ENCODE measurements around the gene PSIP1. TPM values are rescaled to one million over a fixed set of nuclear protein-coding genes. Genes with fewer than 3 reads are reported as not detected.
"Not testable (repeated sequence)": the region's sequence is repeated elsewhere in the genome, so short reads cannot be mapped to it uniquely, and the experiment has no call there.

Gene PSIP1
- total RNA-seq: 100 to 1,000 TPM in 1 of 2 experiments, 10 to 100 TPM in 1; 92.6 to 126 TPM

- no peaks in the 10 kb centered on the region for H3K27me3 Mint-ChIP-seq
- H3K27ac Mint-ChIP-seq: peak within 1 kb of the TSS; percentile 98
- H3K9me3 Mint-ChIP-seq (ENCODE audit: low read depth): no peaks in the 10 kb centered on the region
- H3K4me1 Mint-ChIP-seq: peaks cover 48% of the 10 kb centered on the region
- CTCF ChIA-PET: interaction anchor here (1.0 to 3.7 kb wide), 9 partner anchors 11 to 96 kb away, joined by 3 to 21 read pairs (median 3); partner anchors contain the start of genes CCDC171 and SNAPC3
- DNase-seq (peak; percentile 94), ATAC-seq (peak; percentile 85)
- H3K36me3 Mint-ChIP-seq: peaks cover 32% of the 10 kb centered on the region
- H3K4me3 Mint-ChIP-seq: peak within 1 kb of the TSS; percentile 91
Observed at GRCh38 chr9:15510789-15511575, at the start of gene PSIP1. Gene PSIP1, minus strand, starts transcription at chr9:15510970. Its CDS starts 782 bp downstream, at chr9:15510188.

GRCh38 chr9:15553528-15553898 is 42.7 kb upstream of the PSIP1 start:
- peak overlapping the region; percentile 87 for H3K27ac Mint-ChIP-seq
- no peak for DNase-seq
- no peaks in the 10 kb centered on the region for H3K9me3 Mint-ChIP-seq (ENCODE audit: low read depth)
- peak; percentile 5 for ATAC-seq
- H3K36me3 Mint-ChIP-seq: no peaks in the 10 kb centered on the region
- H3K4me1 Mint-ChIP-seq: peaks cover 16% of the 10 kb centered on the region
- CTCF ChIA-PET: interaction anchor here (0.7 to 4.1 kb wide), 9 partner anchors 9 to 341 kb away, joined by 3 to 22 read pairs (median 4); partner anchors contain the start of genes PSIP1 and SNAPC3
- H3K4me3 Mint-ChIP-seq: peak overlapping the region; percentile 80
- H3K27me3 Mint-ChIP-seq: peaks cover 10% of the 10 kb centered on the region

- peak; percentile 89 for ATAC-seq
- CTCF ChIA-PET: interaction anchor here (0.7 to 4.1 kb wide), 12 partner anchors 9 to 341 kb away, joined by 3 to 22 read pairs (median 4); partner anchors contain the start of genes PSIP1 and SNAPC3
Observed at GRCh38 chr9:15552636-15553527, 42.1 kb upstream of the PSIP1 start, which contains the start of gene CCDC171. Gene CCDC171, plus strand, starts transcription at chr9:15553043. Its CDS starts 11,046 bp downstream, at chr9:15564089.

GRCh38 chr9:15549611-15550010 is 38.8 kb upstream of the PSIP1 start:
- DNase-seq (no peak), ATAC-seq (no peak)
- Mint-ChIP-seq H3K4me1 (peaks cover 14% of the 10 kb centered on the region), H3K27ac (no peak overlapping the region), H3K27me3 (peaks cover 16% of the 10 kb centered on the region), H3K4me3 (no peak overlapping the region), H3K9me3 (ENCODE audit: low read depth) (no peaks in the 10 kb centered on the region), H3K36me3 (no peaks in the 10 kb centered on the region)
- CTCF ChIA-PET: interaction anchor here (1.4 kb wide), 1 partner anchor 17 kb away, joined by 3 read pairs; no protein-coding TSS in a partner anchor

More at GRCh38 chr9:15552636-15553527, 42.1 kb upstream of the PSIP1 start, which contains the start of gene CCDC171:
- H3K9me3 Mint-ChIP-seq (ENCODE audit: low read depth): no peaks in the 10 kb centered on the region
- H3K4me1 Mint-ChIP-seq: peaks cover 16% of the 10 kb centered on the region
- H3K27me3 Mint-ChIP-seq: peaks cover 10% of the 10 kb centered on the region
- H3K36me3 Mint-ChIP-seq: no peaks in the 10 kb centered on the region
- H3K4me3 Mint-ChIP-seq: peak within 1 kb of the TSS; percentile 80
- peak within 1 kb of the TSS; percentile 87 for H3K27ac Mint-ChIP-seq
- DNase-seq: peak; percentile 91

- Mint-ChIP-seq H3K4me3 (no peak overlapping the region), H3K27ac (no peak overlapping the region), H3K36me3 (no peaks in the 10 kb centered on the region), H3K9me3 (ENCODE audit: low read depth) (no peaks in the 10 kb centered on the region), H3K27me3 (peaks cover 17% of the 10 kb centered on the region), H3K4me1 (no peaks in the 10 kb centered on the region)
- CTCF ChIA-PET: interaction anchor here (1.1 kb wide), 1 partner anchor 9 kb away, joined by 3 read pairs; no protein-coding TSS in a partner anchor
- DNase-seq (no peak), ATAC-seq (no peak)
Observed at GRCh38 chr9:15543047-15543813, 32.5 kb upstream of the PSIP1 start.

GRCh38 chr9:15542624-15543023 is 31.9 kb upstream of the PSIP1 start:
- CTCF ChIA-PET: interaction anchor here (1.1 kb wide), 1 partner anchor 8 kb away, joined by 3 read pairs; no protein-coding TSS in a partner anchor
- peaks cover 17% of the 10 kb centered on the region for H3K27me3 Mint-ChIP-seq
- H3K27ac Mint-ChIP-seq: no peak overlapping the region
- H3K4me1 Mint-ChIP-seq: no peaks in the 10 kb centered on the region
- ATAC-seq (no peak), DNase-seq (no peak)
- H3K36me3 Mint-ChIP-seq: no peaks in the 10 kb centered on the region
- H3K4me3 Mint-ChIP-seq: no peak overlapping the region
- H3K9me3 Mint-ChIP-seq (ENCODE audit: low read depth): no peaks in the 10 kb centered on the region

- Mint-ChIP-seq H3K27ac (no peak overlapping the region), H3K27me3 (peaks cover 17% of the 10 kb centered on the region), H3K4me1 (no peaks in the 10 kb centered on the region), H3K36me3 (no peaks in the 10 kb centered on the region), H3K4me3 (no peak overlapping the region), H3K9me3 (ENCODE audit: low read depth) (no peaks in the 10 kb centered on the region)
- CTCF ChIA-PET: interaction anchor here (1.4 kb wide), 1 partner anchor 80 kb away, joined by 3 read pairs; no protein-coding TSS in a partner anchor
- ATAC-seq: no peak
- DNase-seq: no peak
Observed at GRCh38 chr9:15541872-15542271, 31.1 kb upstream of the PSIP1 start.

- Mint-ChIP-seq H3K9me3 (ENCODE audit: low read depth) (no peaks in the 10 kb centered on the region), H3K4me3 (no peak overlapping the region), H3K4me1 (peaks cover 11% of the 10 kb centered on the region), H3K27me3 (no peaks in the 10 kb centered on the region), H3K36me3 (no peaks in the 10 kb centered on the region), H3K27ac (no peak overlapping the region)
- DNase-seq (no peak), ATAC-seq (peak; percentile 30)
- CTCF ChIA-PET: interaction anchor here (1.5 kb wide), 1 partner anchor 10 kb away, joined by 3 read pairs; no protein-coding TSS in a partner anchor
Observed at GRCh38 chr9:15531380-15531779, 20.6 kb upstream of the PSIP1 start.

GRCh38 chr9:15529566-15530324 is 19.0 kb upstream of the PSIP1 start:
- Mint-ChIP-seq H3K27me3 (peaks cover 4% of the 10 kb centered on the region), H3K36me3 (no peaks in the 10 kb centered on the region), H3K27ac (no peak overlapping the region), H3K9me3 (ENCODE audit: low read depth) (no peaks in the 10 kb centered on the region), H3K4me1 (peaks cover 11% of the 10 kb centered on the region), H3K4me3 (no peak overlapping the region)
- CTCF ChIA-PET: interaction anchor here (1.3 kb wide), 1 partner anchor 17 kb away, joined by 3 read pairs; no protein-coding TSS in a partner anchor
- DNase-seq: no peak
- no peak for ATAC-seq

- H3K27me3 Mint-ChIP-seq; H3K9me3 Mint-ChIP-seq (ENCODE audit: low read depth); H3K36me3 Mint-ChIP-seq; ATAC-seq; DNase-seq; H3K4me1 Mint-ChIP-seq; CTCF ChIA-PET; H3K27ac Mint-ChIP-seq; H3K4me3 Mint-ChIP-seq: not testable (repeated sequence)
Observed at GRCh38 chr9:15527035-15527434, 16.3 kb upstream of the PSIP1 start.

GRCh38 chr9:15525958-15526357 is 15.2 kb upstream of the PSIP1 start:
- no peak for ATAC-seq
- CTCF ChIA-PET: no interaction called here
- Mint-ChIP-seq H3K27ac (no peak overlapping the region), H3K27me3 (peaks cover 7% of the 10 kb centered on the region), H3K36me3 (no peaks in the 10 kb centered on the region), H3K4me3 (no peak overlapping the region), H3K4me1 (peaks cover 6% of the 10 kb centered on the region), H3K9me3 (ENCODE audit: low read depth) (no peaks in the 10 kb centered on the region)
- no peak for DNase-seq

Data from activated CD8-positive, alpha-beta memory T cell treated with anti-CD3 and anti-CD28 coated beads, Interleukin-2, amount 10 ng/mL, durations not matched to agents 7 days and 5 days (primary cell).